GM10266 (cell line): ENCODE measurements around the gene MKNK2.
"Not testable (repeated sequence)": the region's sequence is repeated elsewhere in the genome, so short reads cannot be mapped to it uniquely, and the experiment has no call there.

Source experiments
- DNase-seq: peaks from one replicate; pipeline ENCODE4 v3.0.0; 2012; ENCODE audit errors: extremely low spot score
- CTCF ChIP-seq: IDR thresholded peaks from 2 replicates; pipeline ENCODE4 v1.5.1; 2012; ENCODE audit warnings: mild to moderate bottlenecking, low read depth; ENCODE audit not compliant: control insufficient read depth, insufficient read depth; ENCODE audit errors: missing control alignments

The MKNK2 gene

GRCh38 chr19:2096480-2097202 is 45.6 kb upstream of the MKNK2 start, which contains the start of gene IZUMO4:
Gene IZUMO4, plus strand, starts transcription at chr19:2096915. Its CDS starts 31 bp downstream, at chr19:2096946.
- TF ChIP-seq CTCF: peak; percentile 55
- DNase-seq: peak; percentile 100

GRCh38 chr19:2096034-2096479 is 45.0 kb upstream of the MKNK2 start, which contains the start of gene MOB3A:
Gene MOB3A, minus strand, starts transcription at chr19:2096326. Its CDS starts 17,766 bp downstream, at chr19:2078560.
- no peak for DNase-seq
- peak; percentile 45 for TF ChIP-seq CTCF

- not testable (repeated sequence) for DNase-seq
These were observed 41.0 kb upstream of the MKNK2 start for GRCh38 chr19:2091926-2092525.

- no peak for TF ChIP-seq CTCF
- no peak for DNase-seq
These were observed 38.6 kb upstream of the MKNK2 start for GRCh38 chr19:2089727-2090053.

- peak; percentile 47 for DNase-seq
- TF ChIP-seq CTCF: no peak
These were observed 38.1 kb upstream of the MKNK2 start for GRCh38 chr19:2089001-2089711.

GRCh38 chr19:2087621-2088100 is 36.6 kb upstream of the MKNK2 start:
- peak; percentile 46 for TF ChIP-seq CTCF
- DNase-seq: peak; percentile 45

- DNase-seq: not testable (repeated sequence)
These were observed 35.9 kb upstream of the MKNK2 start for GRCh38 chr19:2086695-2087620.
